ENCODE results near the gene ZBTB38.

ZBTB38 gene

GRCh38 chr3:141388395-141388794 lies 20.1 kb downstream of the ZBTB38 start:
- no peak for DNase-seq

GRCh38 chr3:141388823-141389621 lies 20.7 kb downstream of the ZBTB38 start:
- DNase-seq: no peak

- DNase-seq: no peak
Observed at GRCh38 chr3:141389703-141390102, 21.4 kb downstream of the ZBTB38 start.

- no peak for DNase-seq
Observed at GRCh38 chr3:141390747-141391146, 22.4 kb downstream of the ZBTB38 start.

- no peak for DNase-seq
Observed at GRCh38 chr3:141391298-141391990, 23.1 kb downstream of the ZBTB38 start.

- DNase-seq: no peak
Observed at GRCh38 chr3:141391991-141392316, 23.6 kb downstream of the ZBTB38 start.

- DNase-seq: no peak
Observed at GRCh38 chr3:141392416-141392815, 24.1 kb downstream of the ZBTB38 start.

GRCh38 chr3:141392897-141393734 lies 24.8 kb downstream of the ZBTB38 start:
- DNase-seq: no peak

GRCh38 chr3:141393735-141394076 lies 25.4 kb downstream of the ZBTB38 start:
- no peak for DNase-seq

- DNase-seq: no peak
Observed at GRCh38 chr3:141394560-141394959, 26.3 kb downstream of the ZBTB38 start.

GRCh38 chr3:141395005-141395589 lies 26.8 kb downstream of the ZBTB38 start:
- DNase-seq: no peak

GRCh38 chr3:141397996-141398395 lies 29.7 kb downstream of the ZBTB38 start:
- DNase-seq: no peak

- DNase-seq: no peak
Observed at GRCh38 chr3:141399200-141399599, 30.9 kb downstream of the ZBTB38 start.

GRCh38 chr3:141400073-141400971 lies 32.0 kb downstream of the ZBTB38 start:
- no peak for DNase-seq

GRCh38 chr3:141401095-141401494 lies 32.8 kb downstream of the ZBTB38 start:
- DNase-seq: no peak

GRCh38 chr3:141401573-141402475 lies 33.5 kb downstream of the ZBTB38 start:
- no peak for DNase-seq

- DNase-seq: peak; percentile 6 to 7
Observed at GRCh38 chr3:141402476-141403171, 34.3 kb downstream of the ZBTB38 start.

- no peak for DNase-seq
Observed at GRCh38 chr3:141403576-141403975, 35.3 kb downstream of the ZBTB38 start.

GRCh38 chr3:141405025-141405424 lies 36.7 kb downstream of the ZBTB38 start:
- no peak for DNase-seq

- DNase-seq: no peak
Observed at GRCh38 chr3:141405591-141405990, 37.3 kb downstream of the ZBTB38 start.

GRCh38 chr3:141406265-141406664 lies 38.0 kb downstream of the ZBTB38 start:
- DNase-seq: no peak
